Endodermal cell (in vitro differentiated cells): ENCODE results near the gene MBD3L2. TPM values are rescaled to one million over a fixed set of nuclear protein-coding genes. Genes with fewer than 3 reads are reported as not detected.
A peak's percentile ranks its signal among the peaks of the same experiment; 100 is the strongest.

ENCODE experiments used
- DNase-seq: peaks from one replicate; pipeline ENCODE4 v3.0.0-alpha.2; 2017
- H3K27ac ChIP-seq: 2 replicates; pipeline ENCODE4 v1.5.1; 2013; ENCODE audit warnings: mild to moderate bottlenecking, low read depth, low read length, moderate library complexity
- H3K27me3 ChIP-seq: 2 replicates; pipeline ENCODE4 v1.6.1; 2013; ENCODE audit warnings: mild to moderate bottlenecking, low read length, moderate library complexity; ENCODE audit not compliant: insufficient read depth, control insufficient read depth, poor library complexity, severe bottlenecking
- H3K36me3 ChIP-seq: 2 replicates; pipeline ENCODE4 v1.7.0; 2013; ENCODE audit warnings: mild to moderate bottlenecking, low read length, moderate library complexity; ENCODE audit not compliant: control insufficient read depth, insufficient read depth
- H3K4me1 ChIP-seq: one replicate; pipeline ENCODE4 v1.7.0; 2013; ENCODE audit warnings: low read length; ENCODE audit not compliant: control insufficient read depth, insufficient read depth
- H3K4me3 ChIP-seq: 2 replicates; pipeline ENCODE4 v1.5.1; 2013; ENCODE audit warnings: mild to moderate bottlenecking, low read length, moderate library complexity
- H3K9ac ChIP-seq: 2 replicates; pipeline ENCODE4 v1.6.1; 2013; ENCODE audit warnings: mild to moderate bottlenecking, low read length, moderate library complexity; ENCODE audit not compliant: poor library complexity, severe bottlenecking; ENCODE audit errors: extremely low read depth
- H3K9me3 ChIP-seq: 2 replicates; pipeline ENCODE4 v1.6.1; 2013; ENCODE audit warnings: mild to moderate bottlenecking, low read length, moderate library complexity; ENCODE audit not compliant: control insufficient read depth
- H3K27ac Mint-ChIP-seq: 2 replicates; pipeline ENCODE4 v1.8.0; 2020; ENCODE audit warnings: mixed read lengths
- H3K27me3 Mint-ChIP-seq: 2 replicates; pipeline ENCODE4 v1.8.0; 2021; ENCODE audit warnings: mild to moderate bottlenecking, mixed read lengths; ENCODE audit not compliant: insufficient read depth
- H3K36me3 Mint-ChIP-seq: 2 replicates; pipeline ENCODE4 v1.8.0; 2020; ENCODE audit warnings: low read depth, mixed read lengths
- H3K4me1 Mint-ChIP-seq: 2 replicates; pipeline ENCODE4 v1.8.0; 2020; ENCODE audit warnings: mixed read lengths
- H3K4me3 Mint-ChIP-seq: 2 replicates; pipeline ENCODE4 v1.8.0; 2020; ENCODE audit warnings: mild to moderate bottlenecking, moderate library complexity, mixed read lengths
- H3K9me3 Mint-ChIP-seq: 2 replicates; pipeline ENCODE4 v1.8.0; 2020; ENCODE audit warnings: mild to moderate bottlenecking, mixed read lengths
- CTCF ChIP-seq: fragments of 200-600 bp; sonication (generic); conservative IDR thresholded peaks from 2 replicates; pipeline ENCODE4 v1.5.0; 2021; ENCODE audit warnings: antibody characterized with exemption, mild to moderate bottlenecking
- WGBS, 2 experiments: methylation state at CpG; one replicate each; pipeline versions ENCODE4 v1.1.5 to v1.1.7; 2013; ENCODE audit warnings: missing lambda C conversion rate in 2 of 2, mixed read lengths in 1 of 2; ENCODE audit not compliant: insufficient coverage in 1 of 2, insufficient read length in 1 of 2; 5-methylcytosine and 5-hydroxymethylcytosine counted together
- total RNA-seq, 2 donors: library from RNA; stranded (reverse); fragmentation: NEBNext Ultra II Directional in 1 of 2; extraction: Animal tissue kit (Norgen Biotek cat#: 25700) in 1 of 2; gene quantifications; 2 replicates in 1 of 2; 3 replicates in 1 of 2; pipeline ENCODE4 v1.2.1, GENCODE V29; 2021

MBD3L2 gene
- total RNA-seq, 2 donors from 2014 or later = not detected

- H3K4me1 ChIP-seq = no peaks in the 10 kb centered on the region
- H3K9me3 ChIP-seq = peaks cover 78% of the 10 kb centered on the region
- no peak for DNase-seq
- no peaks in the 10 kb centered on the region for H3K4me1 Mint-ChIP-seq
- H3K4me3 Mint-ChIP-seq = no peak overlapping the region
- H3K27ac Mint-ChIP-seq = no peak overlapping the region
- no peak overlapping the region for H3K9ac ChIP-seq
- H3K36me3 Mint-ChIP-seq = peaks cover 94% of the 10 kb centered on the region
- peak overlapping the region; percentile 61 for H3K4me3 ChIP-seq
- 82 to 100% methylated on average over 1 of the region's 2 CpGs for WGBS, 2 experiments
- H3K36me3 ChIP-seq = peaks cover 93% of the 10 kb centered on the region
- H3K27ac ChIP-seq = no peak overlapping the region
- H3K27me3 Mint-ChIP-seq = no peaks in the 10 kb centered on the region
- H3K27me3 ChIP-seq = no peaks in the 10 kb centered on the region
- TF ChIP-seq CTCF = no peak
- H3K9me3 Mint-ChIP-seq = peaks cover 82% of the 10 kb centered on the region
Observed at GRCh38 chr19:7078008-7078407, 28.9 kb downstream of the MBD3L2 start.

- Mint-ChIP-seq H3K36me3 (peaks cover 83% of the 10 kb centered on the region), H3K27ac (no peak overlapping the region), H3K4me3 (no peak overlapping the region), H3K27me3 (no peaks in the 10 kb centered on the region), H3K9me3 (peaks cover 99% of the 10 kb centered on the region), H3K4me1 (no peaks in the 10 kb centered on the region)
- Histone ChIP-seq H3K36me3 (peaks cover 72% of the 10 kb centered on the region), H3K27me3 (no peaks in the 10 kb centered on the region), H3K9ac (no peak overlapping the region), H3K9me3 (peaks cover 100% of the 10 kb centered on the region), H3K4me1 (no peaks in the 10 kb centered on the region), H3K27ac (no peak overlapping the region), H3K4me3 (peak overlapping the region; percentile 79)
- TF ChIP-seq CTCF = no peak
- DNase-seq = peak; percentile 47
- 89 to 95% methylated on average over 6 to 15 of the region's 15 CpGs for WGBS, 2 experiments
Observed at GRCh38 chr19:7083076-7083956, 34.2 kb downstream of the MBD3L2 start.

GRCh38 chr19:7088999-7089398 is 39.9 kb downstream of the MBD3L2 start:
- DNase-seq = no peak
- no peaks in the 10 kb centered on the region for H3K4me1 Mint-ChIP-seq
- Histone ChIP-seq H3K9ac (no peak overlapping the region), H3K9me3 (peaks cover 71% of the 10 kb centered on the region), H3K27me3 (no peaks in the 10 kb centered on the region), H3K36me3 (peaks cover 38% of the 10 kb centered on the region), H3K27ac (no peak overlapping the region), H3K4me1 (no peaks in the 10 kb centered on the region), H3K4me3 (no peak overlapping the region)
- no peaks in the 10 kb centered on the region for H3K27me3 Mint-ChIP-seq
- no peak for TF ChIP-seq CTCF
- H3K4me3 Mint-ChIP-seq = no peak overlapping the region
- H3K36me3 Mint-ChIP-seq = peaks cover 72% of the 10 kb centered on the region
- H3K9me3 Mint-ChIP-seq = peaks cover 97% of the 10 kb centered on the region
- no peak overlapping the region for H3K27ac Mint-ChIP-seq
- WGBS, 2 experiments = 95 to 97% methylated on average over 6 of the region's 6 CpGs
